Endodermal cell (in vitro differentiated cells): ENCODE measurements around the gene NSUN6. TPM values are rescaled to one million over a fixed set of nuclear protein-coding genes. Genes with fewer than 3 reads are reported as not detected.

ENCODE experiments used
- DNase-seq: peaks from one replicate; pipeline ENCODE4 v3.0.0-alpha.2; 2017
- H3K27ac ChIP-seq: 2 replicates; pipeline ENCODE4 v1.5.1; 2013; ENCODE audit warnings: mild to moderate bottlenecking, low read depth, low read length, moderate library complexity
- H3K27me3 ChIP-seq: 2 replicates; pipeline ENCODE4 v1.6.1; 2013; ENCODE audit warnings: mild to moderate bottlenecking, low read length, moderate library complexity; ENCODE audit not compliant: insufficient read depth, control insufficient read depth, poor library complexity, severe bottlenecking
- H3K36me3 ChIP-seq: 2 replicates; pipeline ENCODE4 v1.7.0; 2013; ENCODE audit warnings: mild to moderate bottlenecking, low read length, moderate library complexity; ENCODE audit not compliant: control insufficient read depth, insufficient read depth
- H3K4me1 ChIP-seq: one replicate; pipeline ENCODE4 v1.7.0; 2013; ENCODE audit warnings: low read length; ENCODE audit not compliant: control insufficient read depth, insufficient read depth
- H3K4me3 ChIP-seq: 2 replicates; pipeline ENCODE4 v1.5.1; 2013; ENCODE audit warnings: mild to moderate bottlenecking, low read length, moderate library complexity
- H3K9ac ChIP-seq: 2 replicates; pipeline ENCODE4 v1.6.1; 2013; ENCODE audit warnings: mild to moderate bottlenecking, low read length, moderate library complexity; ENCODE audit not compliant: poor library complexity, severe bottlenecking; ENCODE audit errors: extremely low read depth
- H3K9me3 ChIP-seq: 2 replicates; pipeline ENCODE4 v1.6.1; 2013; ENCODE audit warnings: mild to moderate bottlenecking, low read length, moderate library complexity; ENCODE audit not compliant: control insufficient read depth
- H3K27ac Mint-ChIP-seq: 2 replicates; pipeline ENCODE4 v1.8.0; 2020; ENCODE audit warnings: mixed read lengths
- H3K27me3 Mint-ChIP-seq: 2 replicates; pipeline ENCODE4 v1.8.0; 2021; ENCODE audit warnings: mild to moderate bottlenecking, mixed read lengths; ENCODE audit not compliant: insufficient read depth
- H3K36me3 Mint-ChIP-seq: 2 replicates; pipeline ENCODE4 v1.8.0; 2020; ENCODE audit warnings: low read depth, mixed read lengths
- H3K4me1 Mint-ChIP-seq: 2 replicates; pipeline ENCODE4 v1.8.0; 2020; ENCODE audit warnings: mixed read lengths
- H3K4me3 Mint-ChIP-seq: 2 replicates; pipeline ENCODE4 v1.8.0; 2020; ENCODE audit warnings: mild to moderate bottlenecking, moderate library complexity, mixed read lengths
- H3K9me3 Mint-ChIP-seq: 2 replicates; pipeline ENCODE4 v1.8.0; 2020; ENCODE audit warnings: mild to moderate bottlenecking, mixed read lengths
- CTCF ChIP-seq: fragments of 200-600 bp; sonication (generic); conservative IDR thresholded peaks from 2 replicates; pipeline ENCODE4 v1.5.0; 2021; ENCODE audit warnings: antibody characterized with exemption, mild to moderate bottlenecking
- WGBS, 2 experiments: methylation state at CpG; one replicate each; pipeline versions ENCODE4 v1.1.5 to v1.1.7; 2013; ENCODE audit warnings: missing lambda C conversion rate in 2 of 2, mixed read lengths in 1 of 2; ENCODE audit not compliant: insufficient coverage in 1 of 2, insufficient read length in 1 of 2; 5-methylcytosine and 5-hydroxymethylcytosine counted together
- total RNA-seq, 2 donors: library from RNA; stranded (reverse); fragmentation: NEBNext Ultra II Directional in 1 of 2; extraction: Animal tissue kit (Norgen Biotek cat#: 25700) in 1 of 2; gene quantifications; 2 replicates in 1 of 2; 3 replicates in 1 of 2; pipeline ENCODE4 v1.2.1, GENCODE V29; 2021

NSUN6 gene
- total RNA-seq, 2 donors from 2014 or later: 10.6 to 15.4 TPM

- H3K27ac ChIP-seq: no peak overlapping the region
- H3K36me3 ChIP-seq: peaks cover 31% of the 10 kb centered on the region
- Mint-ChIP-seq H3K4me3 (no peak overlapping the region), H3K27ac (no peak overlapping the region), H3K27me3 (no peaks in the 10 kb centered on the region), H3K4me1 (peaks cover 9% of the 10 kb centered on the region), H3K9me3 (no peaks in the 10 kb centered on the region), H3K36me3 (peaks cover 20% of the 10 kb centered on the region)
- no peak overlapping the region for H3K4me3 ChIP-seq
- 94 to 95% methylated on average over 2 of the region's 2 CpGs for WGBS, 2 experiments
- no peak for DNase-seq
- H3K9ac ChIP-seq: no peak overlapping the region
- H3K27me3 ChIP-seq: no peaks in the 10 kb centered on the region
- peaks cover 14% of the 10 kb centered on the region for H3K9me3 ChIP-seq
- TF ChIP-seq CTCF: no peak
- no peaks in the 10 kb centered on the region for H3K4me1 ChIP-seq
These were observed 102.3 kb downstream of the NSUN6 start for GRCh38 chr10:18549105-18549504.

- WGBS, 2 experiments: 91% methylated on average over 6 to 7 of the region's 7 CpGs
- H3K4me1 Mint-ChIP-seq: peaks cover 9% of the 10 kb centered on the region
These were observed 105.6 kb downstream of the NSUN6 start for GRCh38 chr10:18545621-18546305.

GRCh38 chr10:18542832-18543231, 108.6 kb downstream of the NSUN6 start:
- no peak for DNase-seq
- Histone ChIP-seq H3K27ac (no peak overlapping the region), H3K4me3 (no peak overlapping the region), H3K36me3 (peaks cover 39% of the 10 kb centered on the region), H3K9me3 (no peaks in the 10 kb centered on the region), H3K27me3 (no peaks in the 10 kb centered on the region), H3K9ac (no peak overlapping the region), H3K4me1 (no peaks in the 10 kb centered on the region)
- no peaks in the 10 kb centered on the region for H3K9me3 Mint-ChIP-seq
- no peaks in the 10 kb centered on the region for H3K27me3 Mint-ChIP-seq
- no peak overlapping the region for H3K27ac Mint-ChIP-seq
- no peak for TF ChIP-seq CTCF
- peaks cover 31% of the 10 kb centered on the region for H3K36me3 Mint-ChIP-seq
- H3K4me3 Mint-ChIP-seq: no peak overlapping the region
- peaks cover 2% of the 10 kb centered on the region for H3K4me1 Mint-ChIP-seq

More at GRCh38 chr10:18545621-18546305, 105.6 kb downstream of the NSUN6 start:
- no peaks in the 10 kb centered on the region for H3K9me3 ChIP-seq
- no peak for TF ChIP-seq CTCF
- Mint-ChIP-seq H3K4me3 (no peak overlapping the region), H3K9me3 (no peaks in the 10 kb centered on the region), H3K27ac (no peak overlapping the region), H3K36me3 (peaks cover 20% of the 10 kb centered on the region), H3K27me3 (no peaks in the 10 kb centered on the region)
- DNase-seq: no peak
- H3K27me3 ChIP-seq: no peaks in the 10 kb centered on the region
- peaks cover 24% of the 10 kb centered on the region for H3K36me3 ChIP-seq
- H3K9ac ChIP-seq: no peak overlapping the region
- H3K27ac ChIP-seq: no peak overlapping the region
- H3K4me3 ChIP-seq: no peak overlapping the region
- H3K4me1 ChIP-seq: no peaks in the 10 kb centered on the region
